Measurements from ENCODE around the gene PXDC1. TPM values are rescaled to one million over a fixed set of nuclear protein-coding genes. Genes with fewer than 3 reads are reported as not detected.

The PXDC1 gene
- total RNA-seq, 4 donors from 2014 or later: 8.8 to 47.1 (median 19.6) TPM

GRCh38 chr6:3719462-3720308 is 31.8 kb downstream of the PXDC1 start:
- Histone ChIP-seq H3K9me3 (no peaks in the 10 kb centered on the region), H3K27me3 (no peaks in the 10 kb centered on the region), H3K4me1 (peaks cover 0 to 8% of the 10 kb centered on the region in 2 donors), H3K36me3 (peaks cover 0 to 11% of the 10 kb centered on the region in 2 donors), H3K4me3 (no peak overlapping the region), H3K27ac (no peak overlapping the region)
- no peak for ATAC-seq
- intact Hi-C loops (cut with DNase I; ENCODE audit: low total_unique reads): loop anchor here (5.0 kb wide), 1 partner anchor 242 kb away; no protein-coding TSS in a partner anchor
- in situ Hi-C loops (cut with MboI; ENCODE audit: low sequenced_read_pairs in 4 of 4): no loop called here
- DNase-seq: no peak
- TF ChIP-seq POLR2A (IDR thresholded peaks at IDR 0.05) (no peak), CTCF (IDR thresholded peaks at IDR 0.05 in 4 of 5, conservative IDR thresholded peaks at IDR 0.05 in 1 of 5) (no peak)

GRCh38 chr6:3718407-3718806 is 33.1 kb downstream of the PXDC1 start:
- Histone ChIP-seq H3K27ac (no peak overlapping the region), H3K27me3 (no peaks in the 10 kb centered on the region), H3K4me3 (no peak overlapping the region), H3K36me3 (peaks cover 0 to 10% of the 10 kb centered on the region in 2 donors), H3K9me3 (no peaks in the 10 kb centered on the region), H3K4me1 (peaks cover 0 to 6% of the 10 kb centered on the region in 2 donors)
- no peak for DNase-seq
- in situ Hi-C loops (cut with MboI; ENCODE audit: low sequenced_read_pairs in 4 of 4) (no loop called here), intact Hi-C loops (cut with DNase I; ENCODE audit: low total_unique reads) (no loop called here)
- no peak for TF ChIP-seq CTCF (IDR thresholded peaks at IDR 0.05 in 4 of 5, conservative IDR thresholded peaks at IDR 0.05 in 1 of 5)
- no peak for TF ChIP-seq POLR2A (IDR thresholded peaks at IDR 0.05)
- ATAC-seq: no peak

GRCh38 chr6:3715285-3715684 is 36.2 kb downstream of the PXDC1 start:
- no peaks in the 10 kb centered on the region for H3K4me1 ChIP-seq
- H3K36me3 ChIP-seq: no peaks in the 10 kb centered on the region
- H3K27ac ChIP-seq: no peak overlapping the region
- no peak for ATAC-seq
- H3K27me3 ChIP-seq: no peaks in the 10 kb centered on the region
- no peak for TF ChIP-seq POLR2A (IDR thresholded peaks at IDR 0.05)
- no peak for TF ChIP-seq CTCF (IDR thresholded peaks at IDR 0.05 in 4 of 5, conservative IDR thresholded peaks at IDR 0.05 in 1 of 5)
- in situ Hi-C loops (cut with MboI; ENCODE audit: low sequenced_read_pairs in 4 of 4): no loop called here
- H3K9me3 ChIP-seq: no peaks in the 10 kb centered on the region
- no peak for DNase-seq
- H3K4me3 ChIP-seq: no peak overlapping the region
- intact Hi-C loops (cut with DNase I; ENCODE audit: low total_unique reads): no loop called here

- H3K9me3 ChIP-seq: no peaks in the 10 kb centered on the region
- TF ChIP-seq CTCF (IDR thresholded peaks at IDR 0.05 in 4 of 5, conservative IDR thresholded peaks at IDR 0.05 in 1 of 5) (no peak), POLR2A (IDR thresholded peaks at IDR 0.05) (no peak)
- in situ Hi-C loops (cut with MboI; ENCODE audit: low sequenced_read_pairs in 4 of 4): no loop called here
- intact Hi-C loops (cut with DNase I; ENCODE audit: low total_unique reads): no loop called here
- ATAC-seq (no peak), DNase-seq (no peak)
- no peak overlapping the region for H3K27ac ChIP-seq
- H3K4me3 ChIP-seq: no peak overlapping the region
- H3K36me3 ChIP-seq: no peaks in the 10 kb centered on the region
- H3K27me3 ChIP-seq: no peaks in the 10 kb centered on the region
- H3K4me1 ChIP-seq: no peaks in the 10 kb centered on the region
These were observed 36.7 kb downstream of the PXDC1 start for GRCh38 chr6:3714768-3715167.

All from gastrocnemius medialis (tissue), 4 donors.